ENCODE measurements around the gene FILIP1L.
A peak's percentile ranks its signal among the peaks of the same experiment; 100 is the strongest.

The FILIP1L gene

GRCh38 chr3:99948467-99949089 is 165.7 kb downstream of the FILIP1L start:
- TF ChIP-seq CTCF (IDR thresholded peaks at IDR 0.05; ENCODE audit: low read depth, low read length) = no peak
- DNase-seq (ENCODE audit: low read depth in 2 of 2) = no peak
- H3K4me3 ChIP-seq (replicated peaks in 1 of 2; ENCODE audit: low read depth in 2 of 2, low read length in 2 of 2) = no peak overlapping the region

GRCh38 chr3:99947356-99947755 is 166.9 kb downstream of the FILIP1L start:
- no peak for TF ChIP-seq CTCF (IDR thresholded peaks at IDR 0.05; ENCODE audit: low read depth, low read length)
- no peak for DNase-seq (ENCODE audit: low read depth in 2 of 2)

GRCh38 chr3:99945328-99945995 is 168.8 kb downstream of the FILIP1L start:
- H3K4me3 ChIP-seq (replicated peaks in 1 of 2; ENCODE audit: low read depth in 2 of 2, low read length in 2 of 2) = no peak overlapping the region
- TF ChIP-seq CTCF (IDR thresholded peaks at IDR 0.05; ENCODE audit: low read depth, low read length) = no peak
- DNase-seq (ENCODE audit: low read depth in 2 of 2) = peak in 1 of 2 donors; percentile 34

More at GRCh38 chr3:99947356-99947755, 166.9 kb downstream of the FILIP1L start:
- no peak overlapping the region for H3K4me3 ChIP-seq (replicated peaks in 1 of 2; ENCODE audit: low read depth in 2 of 2, low read length in 2 of 2)

- H3K4me3 ChIP-seq (replicated peaks in 1 of 2; ENCODE audit: low read depth in 2 of 2, low read length in 2 of 2) = no peak overlapping the region
- peak in 1 of 2 donors; percentile 39 for DNase-seq (ENCODE audit: low read depth in 2 of 2)
- no peak for TF ChIP-seq CTCF (IDR thresholded peaks at IDR 0.05; ENCODE audit: low read depth, low read length)
Measured at GRCh38 chr3:99943931-99944761, 170.2 kb downstream of the FILIP1L start.

- no peak for DNase-seq (ENCODE audit: low read depth in 2 of 2)
- TF ChIP-seq CTCF (IDR thresholded peaks at IDR 0.05; ENCODE audit: low read depth, low read length) = no peak
- no peak overlapping the region for H3K4me3 ChIP-seq (replicated peaks in 1 of 2; ENCODE audit: low read depth in 2 of 2, low read length in 2 of 2)
Measured at GRCh38 chr3:99941211-99941610, 173.1 kb downstream of the FILIP1L start.

- H3K4me3 ChIP-seq (replicated peaks in 1 of 2; ENCODE audit: low read depth in 2 of 2, low read length in 2 of 2) = no peak overlapping the region
- no peak for DNase-seq (ENCODE audit: low read depth in 2 of 2)
- TF ChIP-seq CTCF (IDR thresholded peaks at IDR 0.05; ENCODE audit: low read depth, low read length) = no peak
Measured at GRCh38 chr3:99940350-99940749, 174.0 kb downstream of the FILIP1L start.
